WI38 (cell line): Measurements from ENCODE around the gene RHO.
"Not testable (repeated sequence)": the region's sequence is repeated elsewhere in the genome, so short reads cannot be mapped to it uniquely, and the experiment has no call there.

Experiments
- H3K4me3 ChIP-seq: 2 replicates; pipeline ENCODE4 v1.5.1; 2011; ENCODE audit warnings: low read depth, mild to moderate bottlenecking, control low read depth, low read length
- TF ChIP-seq, protein P1 (sequence below): IDR thresholded peaks from 2 replicates; pipeline ENCODE4 v1.5.1; 2012; ENCODE audit warnings: low read depth, mild to moderate bottlenecking, control low read depth, low read length

The RHO gene

DNA sequence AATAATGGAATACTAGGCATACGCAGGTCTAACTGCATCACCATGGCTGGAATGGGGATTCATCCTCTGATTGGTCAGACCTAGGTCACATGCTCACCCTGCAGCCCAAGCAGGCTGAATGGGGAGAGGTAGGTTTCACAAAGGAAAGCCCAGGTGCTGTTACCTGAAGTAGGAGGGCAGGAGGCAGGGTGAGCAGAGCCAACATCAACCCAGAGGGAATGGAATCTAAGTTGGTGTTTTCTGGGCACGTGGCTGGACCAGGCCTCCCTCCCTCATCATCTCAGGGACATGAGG is 7.9 kb downstream of the RHO start:
- TF ChIP-seq, protein P1, sequence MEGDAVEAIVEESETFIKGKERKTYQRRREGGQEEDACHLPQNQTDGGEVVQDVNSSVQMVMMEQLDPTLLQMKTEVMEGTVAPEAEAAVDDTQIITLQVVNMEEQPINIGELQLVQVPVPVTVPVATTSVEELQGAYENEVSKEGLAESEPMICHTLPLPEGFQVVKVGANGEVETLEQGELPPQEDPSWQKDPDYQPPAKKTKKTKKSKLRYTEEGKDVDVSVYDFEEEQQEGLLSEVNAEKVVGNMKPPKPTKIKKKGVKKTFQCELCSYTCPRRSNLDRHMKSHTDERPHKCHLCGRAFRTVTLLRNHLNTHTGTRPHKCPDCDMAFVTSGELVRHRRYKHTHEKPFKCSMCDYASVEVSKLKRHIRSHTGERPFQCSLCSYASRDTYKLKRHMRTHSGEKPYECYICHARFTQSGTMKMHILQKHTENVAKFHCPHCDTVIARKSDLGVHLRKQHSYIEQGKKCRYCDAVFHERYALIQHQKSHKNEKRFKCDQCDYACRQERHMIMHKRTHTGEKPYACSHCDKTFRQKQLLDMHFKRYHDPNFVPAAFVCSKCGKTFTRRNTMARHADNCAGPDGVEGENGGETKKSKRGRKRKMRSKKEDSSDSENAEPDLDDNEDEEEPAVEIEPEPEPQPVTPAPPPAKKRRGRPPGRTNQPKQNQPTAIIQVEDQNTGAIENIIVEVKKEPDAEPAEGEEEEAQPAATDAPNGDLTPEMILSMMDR: no peak
- H3K4me3 ChIP-seq: no peak overlapping the region

DNA sequence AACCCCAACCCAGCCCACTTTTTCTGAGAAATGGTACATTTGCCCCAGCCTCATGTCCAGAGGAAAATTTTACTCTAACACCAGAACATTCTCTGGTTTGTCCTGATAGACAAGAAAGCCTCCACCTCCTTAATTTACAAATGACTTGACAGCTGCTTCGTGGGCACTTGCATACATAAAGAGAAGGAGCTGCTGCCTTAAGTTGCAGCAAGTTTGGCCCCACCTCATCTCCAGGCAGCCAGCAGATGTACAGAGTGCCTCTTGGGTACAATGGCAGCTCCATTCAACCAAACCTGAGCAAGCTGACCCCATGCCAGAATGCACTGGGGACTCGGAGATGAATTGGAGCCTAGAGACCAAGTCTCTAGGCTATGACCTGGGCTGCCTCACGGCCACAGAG is 8.4 kb downstream of the RHO start:
- H3K4me3 ChIP-seq: no peak overlapping the region
- TF ChIP-seq, protein P1: no peak

DNA sequence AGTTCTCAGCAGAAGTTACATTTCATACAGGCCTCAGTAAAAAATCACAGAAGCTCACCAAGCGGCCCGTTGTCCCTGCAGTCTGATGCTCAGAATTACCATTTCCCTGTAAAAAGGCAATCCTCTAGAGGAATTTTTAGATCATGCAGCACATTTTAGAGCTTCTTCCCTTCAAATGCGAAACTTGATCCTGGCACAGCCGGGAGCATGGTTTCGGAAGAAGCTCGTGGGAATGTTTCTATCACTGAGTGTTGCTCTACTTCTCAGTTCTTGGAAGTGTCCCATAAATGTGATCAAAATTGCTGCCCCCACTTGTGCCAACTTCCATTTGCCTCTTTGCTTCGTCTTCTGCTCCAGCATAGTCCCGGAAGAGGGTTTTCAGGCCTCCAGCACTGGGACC is 10.8 kb downstream of the RHO start:
- H3K4me3 ChIP-seq: no peak overlapping the region
- TF ChIP-seq, protein P1: no peak

DNA sequence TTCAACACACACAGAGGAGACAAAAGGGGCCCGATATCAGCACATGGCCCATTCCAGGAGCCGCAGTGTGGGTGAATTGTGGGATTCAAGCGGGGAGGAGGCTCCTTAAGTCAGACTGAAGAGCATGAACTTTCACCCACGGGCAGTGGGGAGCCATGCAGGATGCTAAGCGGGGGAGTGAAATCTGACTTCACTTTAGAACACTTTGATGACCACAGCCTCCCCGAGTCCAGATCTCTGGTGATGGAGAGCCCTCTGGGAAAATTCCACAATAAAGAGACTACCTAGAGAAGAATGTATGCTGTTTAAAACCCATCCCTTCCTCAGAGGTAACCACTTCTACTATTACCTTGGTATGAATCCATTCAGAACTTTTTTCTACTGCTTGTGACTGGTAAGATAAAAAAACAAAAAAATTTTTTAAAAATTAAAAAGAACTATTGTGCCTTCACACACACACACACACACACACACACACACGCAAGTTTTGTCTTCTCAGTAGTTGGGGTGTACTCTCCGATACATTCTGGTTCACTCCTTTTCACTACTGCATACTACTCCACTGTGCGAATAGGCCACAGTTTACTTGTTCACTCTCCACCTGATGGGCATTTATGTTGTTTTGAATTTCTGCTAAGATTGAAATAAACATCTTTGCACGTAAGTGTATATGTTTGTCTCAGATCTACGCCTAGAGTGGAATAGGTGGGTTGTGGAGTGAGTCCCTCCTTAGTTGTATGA is 12.5 kb downstream of the RHO start:
- H3K4me3 ChIP-seq: no peak overlapping the region
- TF ChIP-seq, protein P1: no peak

DNA sequence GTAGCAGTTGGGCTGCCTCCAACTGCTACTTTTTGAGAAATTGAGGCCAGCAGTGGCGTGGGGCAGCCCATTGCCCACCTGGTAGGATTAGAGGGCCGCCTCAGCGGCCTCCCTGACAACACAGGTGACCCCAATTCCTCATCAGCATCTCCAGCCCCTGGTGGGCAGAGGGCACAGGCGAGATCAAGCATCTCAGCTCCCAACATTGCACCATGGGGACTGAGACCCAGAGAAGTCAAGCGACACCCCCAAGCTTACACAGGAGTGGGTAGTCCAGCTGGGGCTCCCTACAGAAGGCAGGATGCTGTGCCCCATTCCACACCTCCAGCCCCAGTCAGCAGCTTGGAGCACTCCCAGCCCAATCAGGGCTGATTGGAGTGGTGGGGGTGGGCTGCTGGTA is 14.3 kb downstream of the RHO start:
- TF ChIP-seq, protein P1: no peak
- H3K4me3 ChIP-seq: no peak overlapping the region

DNA sequence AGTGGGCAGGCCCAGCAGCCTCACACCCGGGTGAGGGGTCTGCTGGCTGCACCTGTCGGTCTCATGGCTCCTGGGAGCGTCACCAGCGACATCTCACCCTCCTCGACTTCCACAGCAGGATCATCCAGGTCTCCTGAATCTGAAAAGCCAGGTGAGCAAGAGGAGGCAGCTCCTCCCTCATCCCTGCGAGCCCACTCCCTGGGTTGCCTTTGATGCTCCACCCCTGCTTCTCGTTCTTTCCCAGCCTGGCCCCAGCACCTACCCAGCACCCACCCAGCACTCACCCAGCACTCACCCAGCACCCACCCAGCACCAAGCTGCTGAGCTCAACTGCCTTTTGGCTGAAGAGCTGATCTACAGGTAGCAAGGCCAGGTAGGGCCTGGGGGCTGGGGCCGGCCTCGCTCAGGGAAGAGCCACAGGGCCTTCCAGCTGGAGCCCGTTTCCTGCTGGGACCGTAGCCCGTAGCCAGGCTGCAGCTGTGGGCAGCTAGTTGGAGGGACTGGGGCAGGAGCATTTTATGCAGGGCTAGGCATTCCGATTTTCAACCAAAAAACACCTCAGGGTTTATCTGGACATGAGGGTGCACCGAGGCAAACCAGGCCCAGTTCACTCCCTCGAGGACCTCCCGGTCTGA is 14.8 kb downstream of the RHO start, which contains the start of gene H1-8:
Gene H1-8 (plus strand): TSS at position 20 of the 635 bp plus-strand sequence. CDS start 44 bp downstream, at position 64.
- TF ChIP-seq, protein P1: no peak

DNA sequence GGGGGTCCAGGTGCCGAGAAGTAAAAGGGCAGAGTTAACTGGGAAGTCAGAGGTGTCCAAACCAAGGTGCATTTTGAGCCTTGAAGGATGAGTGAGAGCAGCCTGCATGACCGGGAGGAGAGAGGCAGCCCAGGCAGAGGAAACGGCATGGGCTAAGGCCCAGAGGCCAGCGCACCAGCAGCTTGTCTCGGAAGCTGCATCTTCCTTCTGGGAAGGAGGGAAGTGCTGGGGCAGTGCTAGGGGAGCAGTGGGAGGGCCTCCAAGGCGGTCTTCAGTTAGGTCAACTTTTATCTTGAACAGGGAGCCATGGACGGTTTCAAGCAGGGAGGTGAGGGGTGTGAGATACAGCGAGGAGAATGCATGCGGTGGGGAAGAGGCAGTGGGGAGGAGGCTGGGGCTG is 15.6 kb downstream of the RHO start:
- H3K4me3 ChIP-seq: no peak overlapping the region

More for the DNA sequence above, 14.8 kb downstream of the RHO start, which contains the start of gene H1-8:
- no peak within 1 kb of the TSS for H3K4me3 ChIP-seq

DNA sequence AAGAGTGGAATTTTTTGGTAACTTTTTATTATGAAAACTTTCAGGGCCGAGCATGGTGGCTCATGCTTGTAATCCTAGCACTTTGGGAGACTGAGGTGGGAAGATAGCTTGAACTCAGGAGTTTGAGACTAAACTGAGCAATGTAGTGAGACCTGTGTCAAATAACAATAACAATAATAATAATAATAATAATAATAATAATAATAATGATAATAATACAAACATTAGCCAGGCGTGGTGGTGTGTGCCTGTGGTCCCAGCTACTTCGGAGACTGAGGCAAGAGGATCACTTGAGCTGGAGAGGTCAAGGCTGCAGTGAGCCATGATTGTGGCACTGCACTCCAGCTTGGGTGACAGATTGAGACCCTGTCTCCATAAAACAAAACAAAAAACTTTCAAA is 17.5 kb downstream of the RHO start:
- not testable (repeated sequence) for H3K4me3 ChIP-seq

More for the DNA sequence above, 15.6 kb downstream of the RHO start:
- TF ChIP-seq, protein P1: no peak
